Inferior parietal cortex (tissue), 1 donor: Measurements from ENCODE around the gene PPP2R2D.

Source experiments
- DNase-seq: peaks from one replicate; pipeline ENCODE4 v3.0.0-alpha.2; 2016; ENCODE audit errors: extremely low spot score

The PPP2R2D gene

GRCh38 chr10:131888186-131888604 lies 12.6 kb upstream of the PPP2R2D start:
- DNase-seq, result no peak

DNA sequence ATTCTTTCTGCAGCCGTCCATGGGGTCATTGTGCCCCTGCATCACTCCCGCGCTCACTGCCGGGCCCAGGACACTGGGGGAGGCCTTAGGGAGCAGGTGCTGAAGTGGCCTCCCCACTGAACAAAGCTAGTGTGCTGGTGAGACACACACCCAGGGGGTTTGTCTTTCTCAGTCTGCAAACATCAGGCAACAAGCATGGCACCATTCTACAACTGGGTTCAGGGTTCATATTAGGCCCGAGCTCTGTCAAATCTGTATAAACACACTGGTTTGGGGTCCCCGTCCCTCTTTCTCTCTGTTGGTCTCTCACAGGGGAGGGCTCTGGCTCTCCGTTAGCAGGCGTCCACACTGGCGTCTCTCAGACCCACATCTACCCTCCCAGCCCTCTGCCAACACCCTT lies 11.1 kb upstream of the PPP2R2D start:
- DNase-seq, result no peak

DNA sequence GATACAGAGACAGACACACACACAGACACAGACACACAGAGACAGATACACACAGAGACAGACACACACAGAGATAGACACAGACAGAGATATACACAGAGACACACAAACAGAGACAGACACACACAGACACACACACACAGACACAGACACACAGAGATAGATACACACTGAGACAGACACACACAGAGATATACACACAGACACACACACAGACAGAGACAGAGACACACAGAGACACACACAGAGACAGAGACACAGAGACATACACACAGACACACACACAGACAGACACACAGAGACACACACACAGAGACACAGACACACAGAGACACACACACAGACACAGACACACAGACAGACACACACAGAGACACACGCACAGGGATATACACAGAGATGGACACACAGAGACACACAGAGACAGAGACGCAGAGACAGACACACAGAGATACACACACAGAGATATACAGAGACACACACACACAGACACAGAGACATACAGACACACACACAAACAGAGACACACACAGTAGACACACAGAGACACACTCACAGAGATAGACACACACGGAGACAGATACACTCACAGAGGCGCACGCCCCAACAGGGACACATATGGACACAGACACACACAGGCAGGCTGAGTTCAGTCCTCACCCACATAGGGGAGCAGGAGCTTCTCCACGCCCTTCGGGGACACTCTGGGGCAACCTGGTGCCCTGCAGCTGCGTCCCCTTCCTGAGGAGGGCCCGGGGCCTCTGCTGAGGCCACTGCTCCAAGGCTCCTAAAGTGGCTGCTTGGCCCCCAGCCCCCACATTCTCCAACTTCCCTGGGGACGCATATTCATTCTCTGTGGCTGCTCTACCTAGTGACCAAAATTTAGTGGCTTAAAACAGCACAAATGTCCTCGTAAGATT lies 10.3 kb upstream of the PPP2R2D start:
- no peak for DNase-seq

GRCh38 chr10:131891196-131891928 lies 9.4 kb upstream of the PPP2R2D start:
- no peak for DNase-seq

- no peak for DNase-seq
Observed at GRCh38 chr10:131891929-131892805, 8.6 kb upstream of the PPP2R2D start.

DNA sequence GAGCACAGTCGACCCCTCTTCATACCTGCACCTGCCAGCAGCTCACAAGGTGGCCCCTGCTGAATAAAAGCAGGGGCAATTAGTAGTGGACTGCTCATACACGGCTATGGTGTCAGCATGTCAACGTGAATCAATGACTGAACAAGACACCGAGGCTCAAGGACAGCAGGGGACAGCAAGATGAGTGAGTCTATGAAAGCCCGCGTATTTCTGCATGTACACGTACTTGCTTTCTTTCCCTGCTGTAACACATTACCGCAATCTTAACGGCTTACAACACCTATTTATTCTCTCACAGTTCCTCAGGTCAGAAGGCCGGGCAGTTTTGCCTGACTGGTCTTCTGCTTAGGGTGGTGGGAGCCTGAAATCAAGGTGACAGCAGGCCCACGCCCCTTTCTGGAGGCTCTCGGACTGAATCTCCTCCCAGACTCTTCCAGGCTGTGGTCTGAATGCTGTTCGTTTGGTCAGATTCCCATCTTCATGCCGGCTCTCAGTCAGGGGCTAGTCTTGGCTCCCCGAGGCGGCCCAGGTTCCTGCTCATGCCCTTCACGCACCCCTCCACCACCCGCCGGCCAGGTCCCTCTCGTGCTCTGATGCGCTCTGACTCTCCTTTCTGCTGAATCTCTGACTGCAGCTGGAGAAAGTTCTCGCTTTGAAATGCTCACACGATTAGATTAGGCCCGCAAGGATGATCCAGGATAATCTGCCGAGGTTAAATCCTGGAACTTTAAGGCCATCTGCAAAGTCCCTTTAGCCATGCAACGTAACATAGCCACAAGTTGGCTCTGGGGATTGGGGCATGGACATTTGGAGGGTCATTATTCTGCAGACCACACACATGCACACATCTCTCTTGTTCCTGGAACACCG lies 7.8 kb upstream of the PPP2R2D start:
- no peak for DNase-seq

GRCh38 chr10:131895116-131895515 lies 5.7 kb upstream of the PPP2R2D start:
- DNase-seq, result no peak

GRCh38 chr10:131896403-131896802 lies 4.4 kb upstream of the PPP2R2D start:
- DNase-seq, result no peak

GRCh38 chr10:131897297-131897899 lies 3.4 kb upstream of the PPP2R2D start:
- no peak for DNase-seq

DNA sequence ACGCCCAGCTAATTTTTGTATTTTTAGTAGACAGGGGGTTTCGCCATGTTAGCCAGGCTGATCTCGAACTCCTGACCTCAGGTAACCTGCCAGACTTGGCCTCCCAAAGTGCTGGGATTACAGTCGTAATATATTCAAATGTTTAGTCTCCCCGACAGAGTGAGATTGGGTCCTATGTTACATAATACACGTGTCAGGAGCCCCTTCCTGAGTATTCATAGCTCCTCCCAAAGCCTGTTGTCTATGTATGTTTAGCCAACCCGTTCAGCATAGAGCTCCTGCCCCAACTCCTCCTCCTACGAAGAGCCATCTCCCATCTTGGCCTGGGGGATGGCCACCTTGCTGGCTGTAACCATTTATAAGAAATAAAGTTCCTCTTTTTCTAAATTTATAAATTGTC lies 2.7 kb upstream of the PPP2R2D start:
- no peak for DNase-seq

GRCh38 chr10:131898713-131899112 lies 2.1 kb upstream of the PPP2R2D start:
- DNase-seq, result no peak

- no peak for DNase-seq
Observed at GRCh38 chr10:131899116-131899690, 1.6 kb upstream of the PPP2R2D start.

DNA sequence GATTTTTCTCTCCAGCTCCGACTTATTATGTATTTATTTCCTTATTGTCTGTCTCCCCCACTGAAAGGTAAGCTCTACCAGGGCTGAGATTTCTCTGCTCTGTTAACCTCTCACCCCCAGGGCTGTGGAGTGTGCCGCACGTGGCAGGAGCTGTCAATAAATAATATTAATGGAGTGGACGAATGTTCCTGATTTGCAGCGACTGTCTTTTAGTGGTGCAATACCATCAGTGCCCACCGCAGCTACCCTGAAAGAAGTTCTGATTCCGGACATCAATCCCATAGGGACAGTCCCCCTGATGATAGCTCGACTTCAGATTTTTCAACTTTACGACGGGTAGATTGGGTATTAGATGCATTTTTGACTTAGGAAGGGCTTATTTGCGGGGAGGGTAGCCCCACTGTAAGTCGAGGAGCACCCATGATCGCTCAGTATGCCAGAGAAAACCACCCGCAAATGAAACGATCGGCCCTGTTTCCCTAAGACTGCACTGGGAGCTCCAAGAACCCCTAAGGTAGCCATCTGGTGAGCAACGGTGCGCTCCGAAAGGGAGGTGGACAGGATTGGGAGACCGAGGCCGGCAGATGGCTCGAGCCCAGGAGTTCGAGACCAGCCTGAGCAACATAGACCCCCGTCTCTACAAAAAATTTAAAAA lies 986 bp upstream of the PPP2R2D start:
- DNase-seq, result no peak

GRCh38 chr10:131901181-131901829 lies 497 bp downstream of the PPP2R2D start:
- DNase-seq, result no peak

- no peak for DNase-seq
Observed at GRCh38 chr10:131902211-131902610, 1.4 kb downstream of the PPP2R2D start.

DNA sequence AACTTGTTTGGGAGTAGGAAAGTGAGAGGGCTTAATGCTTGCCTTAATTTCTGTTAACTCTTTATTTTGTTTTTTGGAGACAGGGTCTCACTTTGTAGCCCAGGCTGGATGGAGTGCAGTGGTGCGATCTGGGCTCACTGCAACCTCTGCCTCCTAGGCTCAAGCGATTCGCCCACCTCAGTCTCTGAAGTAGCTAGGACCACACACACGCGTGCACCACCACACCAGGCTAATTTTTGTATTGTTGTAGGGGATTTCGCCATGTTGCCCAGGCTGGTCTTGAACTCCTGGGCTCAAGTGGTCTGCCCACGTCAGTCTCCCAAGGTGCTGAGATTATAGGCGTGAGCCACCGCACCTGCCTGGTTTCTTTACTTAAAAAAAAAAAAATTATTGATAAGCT lies 1.9 kb downstream of the PPP2R2D start:
- DNase-seq, result no peak

DNA sequence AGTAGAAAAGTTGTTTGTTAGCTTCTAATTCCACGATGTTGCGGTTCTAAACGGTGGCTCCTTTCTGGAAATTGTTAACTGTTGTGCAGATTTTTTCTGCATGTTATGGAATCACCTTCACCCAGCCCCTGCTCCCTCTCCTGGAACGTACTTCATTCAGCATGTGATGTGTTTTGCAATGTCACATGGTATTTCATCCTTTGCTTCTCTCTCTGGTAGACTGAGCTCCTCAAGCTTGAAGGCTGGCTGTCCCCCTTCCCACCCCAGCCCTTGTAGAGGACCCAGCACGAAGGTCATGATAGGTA lies 4.4 kb downstream of the PPP2R2D start:
- DNase-seq, result no peak

DNA sequence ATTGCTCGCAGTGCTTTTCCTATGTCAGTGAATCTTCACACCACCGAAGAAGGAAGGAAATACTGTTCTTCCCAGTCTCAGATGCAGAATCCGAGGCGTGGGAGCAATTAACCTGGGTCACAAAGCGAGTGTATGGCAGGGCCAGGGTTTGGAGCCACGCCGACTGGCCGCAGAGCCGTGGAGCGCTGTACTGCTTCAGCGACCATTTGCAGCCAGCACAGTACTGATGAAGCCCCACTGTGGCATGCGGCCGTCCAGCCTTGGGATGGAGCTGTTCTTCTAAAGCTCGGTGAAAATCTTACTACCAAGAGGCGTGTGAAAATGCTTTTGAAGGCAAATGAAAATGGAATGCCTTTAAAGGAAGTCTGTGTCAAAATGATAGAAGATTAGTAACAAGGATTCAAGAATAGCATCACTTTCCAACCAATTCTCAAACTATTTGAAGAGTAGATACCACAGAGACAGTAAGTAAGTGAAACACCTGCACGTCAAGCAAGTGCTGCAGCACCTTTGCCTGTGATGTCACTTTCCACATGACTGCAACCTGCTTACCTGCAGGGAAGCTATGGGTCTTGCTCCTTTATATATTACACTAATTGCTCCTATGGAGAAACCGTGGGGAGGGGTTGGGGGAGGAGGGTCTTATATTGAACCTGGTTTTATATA lies 4.9 kb downstream of the PPP2R2D start:
- no peak for DNase-seq

DNA sequence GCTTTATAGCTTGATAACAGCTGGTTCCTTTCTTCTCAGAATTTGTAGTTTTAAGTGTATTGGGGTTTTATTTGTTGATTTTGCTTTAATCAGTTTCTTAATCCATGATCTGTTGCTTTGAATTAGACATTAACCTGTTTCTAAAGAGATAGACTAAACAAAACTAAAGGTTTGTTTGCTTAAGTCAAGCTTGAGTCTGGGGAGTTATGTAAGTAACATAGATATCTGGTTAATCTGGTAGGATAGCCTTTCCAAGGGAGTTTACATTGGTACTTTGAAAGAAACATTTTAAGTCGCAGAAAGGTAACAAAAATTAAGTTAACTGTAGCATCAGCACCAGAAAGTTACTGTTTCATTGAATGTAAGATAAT lies 5.4 kb downstream of the PPP2R2D start:
- DNase-seq, result no peak
